Measurements from ENCODE around the gene KRTAP25-1. TPM values are rescaled to one million over a fixed set of nuclear protein-coding genes. Genes with fewer than 3 reads are reported as not detected.

Gene KRTAP25-1
- not detected in 2 replicates for total RNA-seq

GRCh38 chr21:30289215-30289614, at the start of gene KRTAP25-1:
Gene KRTAP25-1 (minus strand): TSS chr21:30289514. CDS start chr21:30289490, 24 bp downstream.

GRCh38 chr21:30337276-30337744, 48.0 kb upstream of the KRTAP25-1 start, which contains the start of gene KRTAP27-1:
Gene KRTAP27-1 (minus strand): TSS chr21:30337694. CDS start chr21:30337668, 26 bp downstream.

GRCh38 chr21:30320215-30320614, 30.9 kb upstream of the KRTAP25-1 start, which contains the start of gene KRTAP26-1:
Gene KRTAP26-1 (minus strand): TSS chr21:30320315. CDS start chr21:30320035, 280 bp downstream.

GRCh38 chr21:30282850-30283249, 6.5 kb downstream of the KRTAP25-1 start, which contains the start of gene KRTAP24-1:
Gene KRTAP24-1 (minus strand): TSS chr21:30282950. CDS start chr21:30282932, 18 bp downstream.

Other genes with a start within 250 kb of the KRTAP25-1 start
- gene CLDN17, start 122.7 kb downstream of the KRTAP25-1 start, total RNA-seq, result not detected in 2 replicates
- gene CLDN8, start 73.4 kb downstream of the KRTAP25-1 start, total RNA-seq, result not detected in 2 replicates
- gene KRTAP24-1, start 6.6 kb downstream of the KRTAP25-1 start, total RNA-seq, result not detected in 2 replicates
- not detected in 2 replicates for gene KRTAP26-1, start 30.8 kb upstream of the KRTAP25-1 start, total RNA-seq
- not detected in 2 replicates for gene KRTAP27-1, start 48.2 kb upstream of the KRTAP25-1 start, total RNA-seq
- not detected in 2 replicates for gene KRTAP23-1, start 59.1 kb upstream of the KRTAP25-1 start, total RNA-seq
- gene KRTAP13-2, start 82.8 kb upstream of the KRTAP25-1 start, total RNA-seq, result not detected in 2 replicates
- not detected in 2 replicates for gene KRTAP13-1, start 106.5 kb upstream of the KRTAP25-1 start, total RNA-seq
- not detected in 2 replicates for gene KRTAP13-3, start 136.4 kb upstream of the KRTAP25-1 start, total RNA-seq
- not detected in 2 replicates for gene KRTAP13-4, start 140.7 kb upstream of the KRTAP25-1 start, total RNA-seq
- gene KRTAP15-1, start 150.8 kb upstream of the KRTAP25-1 start, total RNA-seq, result not detected in 2 replicates
- not detected in 2 replicates for gene KRTAP19-1, start 190.9 kb upstream of the KRTAP25-1 start, total RNA-seq
- gene KRTAP19-2, start 197.9 kb upstream of the KRTAP25-1 start, total RNA-seq, result not detected in 2 replicates
- not detected in 2 replicates for gene KRTAP19-3, start 202.5 kb upstream of the KRTAP25-1 start, total RNA-seq
- gene KRTAP19-4, start 207.7 kb upstream of the KRTAP25-1 start, total RNA-seq, result not detected in 2 replicates
- not detected in 2 replicates for gene KRTAP19-5, start 212.6 kb upstream of the KRTAP25-1 start, total RNA-seq

Measured in mesangial cell (primary cell).